GM19023 (cell line): ENCODE data around the gene MAGI2.
"Not testable (repeated sequence)": the region's sequence is repeated elsewhere in the genome, so short reads cannot be mapped to it uniquely, and the experiment has no call there.

Experiments
- ATAC-seq: cut with Tn5 transposase; IDR thresholded peaks from one replicate; pipeline ENCODE4 v1.9.1; 2021; ENCODE audit warnings: mild to moderate bottlenecking, moderate library complexity; ENCODE audit not compliant: unreplicated experiment

Gene MAGI2

GRCh38 chr7:78265486-78265885 is 1188.0 kb downstream of the MAGI2 start:
- no peak for ATAC-seq

- no peak for ATAC-seq
Observed at GRCh38 chr7:78265071-78265470, 1188.4 kb downstream of the MAGI2 start.

GRCh38 chr7:78264105-78264504 is 1189.4 kb downstream of the MAGI2 start:
- ATAC-seq: no peak

- no peak for ATAC-seq
Observed at GRCh38 chr7:78261739-78262138, 1191.7 kb downstream of the MAGI2 start.

- ATAC-seq: no peak
Observed at GRCh38 chr7:78261302-78261701, 1192.2 kb downstream of the MAGI2 start.

- no peak for ATAC-seq
Observed at GRCh38 chr7:78260826-78261225, 1192.6 kb downstream of the MAGI2 start.

- no peak for ATAC-seq
Observed at GRCh38 chr7:78254726-78255055, 1198.8 kb downstream of the MAGI2 start.

GRCh38 chr7:78253850-78254725 is 1199.4 kb downstream of the MAGI2 start:
- no peak for ATAC-seq

GRCh38 chr7:78248867-78249266 is 1204.6 kb downstream of the MAGI2 start:
- no peak for ATAC-seq

GRCh38 chr7:78247910-78248689 is 1205.4 kb downstream of the MAGI2 start:
- ATAC-seq: no peak

GRCh38 chr7:78240179-78240578 is 1213.3 kb downstream of the MAGI2 start:
- not testable (repeated sequence) for ATAC-seq

- no peak for ATAC-seq
Observed at GRCh38 chr7:78234634-78235033, 1218.8 kb downstream of the MAGI2 start.

GRCh38 chr7:78232806-78233205 is 1220.7 kb downstream of the MAGI2 start:
- no peak for ATAC-seq

GRCh38 chr7:78226059-78226719 is 1227.3 kb downstream of the MAGI2 start:
- ATAC-seq: no peak

- ATAC-seq: no peak
Observed at GRCh38 chr7:78225534-78225933, 1227.9 kb downstream of the MAGI2 start.

- ATAC-seq: no peak
Observed at GRCh38 chr7:78224923-78225322, 1228.5 kb downstream of the MAGI2 start.

GRCh38 chr7:78223598-78223997 is 1229.9 kb downstream of the MAGI2 start:
- ATAC-seq: no peak

GRCh38 chr7:78222001-78222751 is 1231.3 kb downstream of the MAGI2 start:
- ATAC-seq: no peak

- no peak for ATAC-seq
Observed at GRCh38 chr7:78220754-78221153, 1232.7 kb downstream of the MAGI2 start.

- ATAC-seq: no peak
Observed at GRCh38 chr7:78218876-78219275, 1234.6 kb downstream of the MAGI2 start.

- no peak for ATAC-seq
Observed at GRCh38 chr7:78218051-78218450, 1235.4 kb downstream of the MAGI2 start.
